PC-9 (cell line): Measurements from ENCODE around the gene CDS2. TPM values are rescaled to one million over a fixed set of nuclear protein-coding genes. Genes with fewer than 3 reads are reported as not detected.

ENCODE experiments used
- BruUV-seq: library from RNA; stranded (reverse); fragments of 400-500 nt; replicated peaks from 2 replicates; lab custom pipeline; 2021; lab: Mats Ljungman, UMichigan
- CTCF ChIA-PET: fragments of 300-600 bp; sonication (Branson Sonifier 250); formaldehyde crosslinking; loops from one replicate; lab custom pipeline; 2022; ENCODE audit warnings: antibody characterized with exemption; lab: Charles Lee
- POLR2A ChIA-PET: fragments of 300-600 bp; sonication (Branson Sonifier 250); formaldehyde crosslinking; loops from one replicate; lab custom pipeline; 2022; ENCODE audit warnings: antibody characterized with exemption; ENCODE audit not compliant: unreplicated experiment; lab: Charles Lee
- DNase-seq, 2 experiments: peaks; one replicate each; pipeline versions ENCODE4 v3.0.0 to v3.0.0-alpha.2; 2015 to 2022; ENCODE audit warnings: mixed read lengths in 1 of 2
- H2AFZ ChIP-seq: fragments of 200-600 bp; sonication (generic); 2 replicates; pipeline ENCODE4 v1.8.1; 2017; ENCODE audit warnings: antibody characterized with exemption
- H3F3A ChIP-seq: fragments of 200-600 bp; sonication (generic); 2 replicates; pipeline ENCODE4 v1.8.1; 2017; ENCODE audit warnings: antibody characterized with exemption, mild to moderate bottlenecking, low read depth; ENCODE audit not compliant: insufficient read depth
- H3K27ac ChIP-seq: fragments of 200-600 bp; sonication (generic); 2 replicates; pipeline ENCODE4 v1.6.1; 2016; ENCODE audit warnings: mixed run types
- H3K27me3 ChIP-seq: fragments of 200-600 bp; sonication (generic); 2 replicates; pipeline ENCODE4 v1.6.1; 2016; ENCODE audit warnings: low read depth, mixed run types; ENCODE audit not compliant: insufficient read depth
- H3K36me3 ChIP-seq: fragments of 200-600 bp; sonication (generic); 2 replicates; pipeline ENCODE4 v1.6.1; 2016; ENCODE audit warnings: low read depth, mixed run types
- H3K4me1 ChIP-seq: fragments of 200-600 bp; sonication (generic); replicated peaks from 2 replicates; pipeline ENCODE4 v1.6.1; 2016; ENCODE audit warnings: mixed run types; ENCODE audit not compliant: insufficient read depth
- H3K4me2 ChIP-seq: fragments of 200-600 bp; sonication (generic); 2 replicates; pipeline ENCODE4 v1.6.1; 2017; ENCODE audit warnings: mixed run types
- H3K4me3 ChIP-seq: fragments of 200-600 bp; sonication (generic); 2 replicates; pipeline ENCODE4 v1.6.1; 2016; ENCODE audit warnings: mixed run types
- H3K79me2 ChIP-seq: fragments of 200-600 bp; sonication (generic); 2 replicates; pipeline ENCODE4 v1.6.1; 2017; ENCODE audit warnings: low read depth, mixed run types
- H3K9me2 ChIP-seq: fragments of 200-600 bp; sonication (generic); 2 replicates; pipeline ENCODE4 v1.8.1; 2017; ENCODE audit warnings: mild to moderate bottlenecking; ENCODE audit not compliant: insufficient read depth
- H3K9me3 ChIP-seq: fragments of 200-600 bp; sonication (generic); 2 replicates; pipeline ENCODE4 v1.8.1; 2016; ENCODE audit warnings: low read depth; ENCODE audit not compliant: insufficient read depth
- H4K20me1 ChIP-seq: fragments of 200-600 bp; sonication (generic); 2 replicates; pipeline ENCODE4 v1.8.1; 2017; ENCODE audit not compliant: insufficient read depth
- CTCF ChIP-seq: fragments of 200-600 bp; sonication (generic); conservative IDR thresholded peaks from 2 replicates; pipeline ENCODE4 v1.6.1; 2017; ENCODE audit warnings: mixed run types, antibody characterized with exemption, mild to moderate bottlenecking, moderate library complexity
- EZH2 ChIP-seq: fragments of 200-600 bp; sonication (generic); IDR thresholded peaks from 2 replicates; pipeline ENCODE4 v1.8.0; 2017; ENCODE audit warnings: antibody characterized with exemption, low read depth
- intact Hi-C: fragments of 100-400 bp; cut with micrococcal nuclease; formaldehyde crosslinking; loops from one replicate; pipeline ENCODE4 v1.10.0; 2022; ENCODE audit not compliant: unreplicated experiment
- total RNA-seq: library from RNA; stranded (reverse); gene quantifications from 2 replicates; pipeline ENCODE4 v1.2.3, GENCODE V29; 2021

CDS2 gene
- total RNA-seq, 1 experiment from 2014 or later = 42.8 TPM

- Histone ChIP-seq H3K79me2 (peaks cover 84% of the 10 kb centered on the region), H2AFZ (no peak overlapping the region), H3F3A (peaks cover 53% of the 10 kb centered on the region), H3K9me2 (no peaks in the 10 kb centered on the region), H3K4me2 (peak overlapping the region; percentile 61), H3K36me3 (no peaks in the 10 kb centered on the region), H4K20me1 (no peaks in the 10 kb centered on the region), H3K4me1 (peaks cover 70% of the 10 kb centered on the region), H3K27me3 (no peaks in the 10 kb centered on the region), H3K27ac (peak overlapping the region; percentile 98), H3K4me3 (no peak overlapping the region; the same call in 1 of the 2 replicates), H3K9me3 (no peaks in the 10 kb centered on the region)
- intact Hi-C loops = loop anchor here (2.0 kb wide), 1 partner anchor 26 kb away; the partner anchor contains the start of gene CDS2
- no peak for DNase-seq
- no peak for TF ChIP-seq CTCF
- TF ChIP-seq EZH2 = no peak
- POLR2A ChIA-PET = interaction anchor here (1.0 to 1.2 kb wide), 2 partner anchors 26 to 34 kb away, joined by 4 to 12 read pairs; partner anchors contain the start of genes CDS2 and PCNA
- CTCF ChIA-PET = interaction anchor here (0.6 to 1.5 kb wide), 3 partner anchors 16 to 39 kb away, joined by 3 to 16 read pairs (median 6); partner anchors contain the start of gene CDS2
- BruUV-seq = no TSS peak
These were observed 26.3 kb downstream of the CDS2 start for GRCh38 chr20:5153152-5153467.

GRCh38 chr20:5153612-5154542 lies 27.1 kb downstream of the CDS2 start:
- H3K4me3 ChIP-seq = peak overlapping the region; percentile 13; the same call in 1 of the 2 replicates
- peak overlapping the region; percentile 61 for H3K4me2 ChIP-seq
- H3K36me3 ChIP-seq = no peaks in the 10 kb centered on the region
- no peaks in the 10 kb centered on the region for H3K27me3 ChIP-seq
- H3K9me3 ChIP-seq = no peaks in the 10 kb centered on the region
- TF ChIP-seq EZH2 (no peak), CTCF (peak; percentile 41)
- CTCF ChIA-PET = interaction anchor here (0.6 to 1.5 kb wide), 4 partner anchors 15 to 38 kb away, joined by 3 to 16 read pairs (median 5); partner anchors contain the start of gene CDS2
- POLR2A ChIA-PET = interaction anchor here (0.6 to 1.2 kb wide), 3 partner anchors 27 to 853 kb away, joined by 4 to 12 read pairs (median 4); partner anchors contain the start of genes CDS2 and PCNA
- intact Hi-C loops = loop anchor here (2.0 kb wide), 1 partner anchor 27 kb away; the partner anchor contains the start of gene CDS2
- 0 out of 2 replicates have a peak overlapping the region, but pooled peaks have one; percentile 3 for H2AFZ ChIP-seq
- peak overlapping the region; percentile 98 for H3K27ac ChIP-seq
- H3F3A ChIP-seq = peaks cover 53% of the 10 kb centered on the region
- peaks cover 78% of the 10 kb centered on the region for H3K4me1 ChIP-seq
- no peaks in the 10 kb centered on the region for H3K9me2 ChIP-seq
- TSS peak; percentile 80 for BruUV-seq
- no peaks in the 10 kb centered on the region for H4K20me1 ChIP-seq
- H3K79me2 ChIP-seq = peaks cover 84% of the 10 kb centered on the region
- DNase-seq = peak; percentile 65 to 96

GRCh38 chr20:5154543-5154925 lies 27.7 kb downstream of the CDS2 start:
- no peak for DNase-seq
- Histone ChIP-seq H3K4me3 (peak overlapping the region; percentile 13; the same call in 1 of the 2 replicates), H2AFZ (no peak overlapping the region), H4K20me1 (no peaks in the 10 kb centered on the region), H3K27me3 (no peaks in the 10 kb centered on the region), H3F3A (peaks cover 53% of the 10 kb centered on the region), H3K9me2 (no peaks in the 10 kb centered on the region), H3K4me1 (peaks cover 80% of the 10 kb centered on the region), H3K79me2 (peaks cover 77% of the 10 kb centered on the region), H3K27ac (peak overlapping the region; percentile 98), H3K4me2 (peak overlapping the region; percentile 61), H3K9me3 (no peaks in the 10 kb centered on the region), H3K36me3 (no peaks in the 10 kb centered on the region)
- no peak for TF ChIP-seq CTCF
- TF ChIP-seq EZH2 = no peak
- ChIA-PET CTCF (interaction anchor here (1.5 kb wide), 1 partner anchor 28 kb away, joined by 16 read pairs; the partner anchor contains the start of gene CDS2), POLR2A (interaction anchor here (0.7 to 1.2 kb wide), 2 partner anchors 28 to 566 kb away, joined by 4 read pairs; partner anchors contain the start of gene CDS2)
- intact Hi-C loops = no loop called here
- no TSS peak for BruUV-seq
